NCI-H82 treated with DMSO at 0.1 percent for 48 hours (cell line): ENCODE measurements around the gene CSRP1.

Experiments used
- DNase-seq: peaks from one replicate; lab custom pipeline; 2025; ENCODE audit not compliant: unreplicated experiment; lab: John Stamatoyannopoulos, UW

The CSRP1 gene

DNA sequence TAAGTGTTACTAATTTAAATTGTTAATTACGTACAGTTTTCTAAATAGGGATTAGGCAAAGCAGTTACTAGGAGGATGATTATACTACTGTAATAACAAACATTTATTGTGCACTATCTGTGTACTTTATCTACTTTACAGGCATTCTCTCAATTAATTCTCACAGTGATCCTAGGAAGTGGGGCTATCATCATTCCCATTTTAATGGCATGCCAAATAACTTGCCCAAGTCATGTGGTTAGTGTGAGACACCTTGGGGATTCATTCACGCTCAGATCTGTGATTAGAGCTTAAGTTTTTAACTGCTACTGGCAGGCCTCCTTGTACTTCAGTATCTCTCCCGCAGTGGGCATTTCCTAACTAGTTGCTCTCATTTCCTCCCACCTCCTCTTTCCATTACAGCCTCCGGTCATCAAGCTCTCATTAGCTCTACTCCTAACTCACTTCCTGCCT, 49.4 kb downstream of the CSRP1 start:
- no peak for DNase-seq

DNA sequence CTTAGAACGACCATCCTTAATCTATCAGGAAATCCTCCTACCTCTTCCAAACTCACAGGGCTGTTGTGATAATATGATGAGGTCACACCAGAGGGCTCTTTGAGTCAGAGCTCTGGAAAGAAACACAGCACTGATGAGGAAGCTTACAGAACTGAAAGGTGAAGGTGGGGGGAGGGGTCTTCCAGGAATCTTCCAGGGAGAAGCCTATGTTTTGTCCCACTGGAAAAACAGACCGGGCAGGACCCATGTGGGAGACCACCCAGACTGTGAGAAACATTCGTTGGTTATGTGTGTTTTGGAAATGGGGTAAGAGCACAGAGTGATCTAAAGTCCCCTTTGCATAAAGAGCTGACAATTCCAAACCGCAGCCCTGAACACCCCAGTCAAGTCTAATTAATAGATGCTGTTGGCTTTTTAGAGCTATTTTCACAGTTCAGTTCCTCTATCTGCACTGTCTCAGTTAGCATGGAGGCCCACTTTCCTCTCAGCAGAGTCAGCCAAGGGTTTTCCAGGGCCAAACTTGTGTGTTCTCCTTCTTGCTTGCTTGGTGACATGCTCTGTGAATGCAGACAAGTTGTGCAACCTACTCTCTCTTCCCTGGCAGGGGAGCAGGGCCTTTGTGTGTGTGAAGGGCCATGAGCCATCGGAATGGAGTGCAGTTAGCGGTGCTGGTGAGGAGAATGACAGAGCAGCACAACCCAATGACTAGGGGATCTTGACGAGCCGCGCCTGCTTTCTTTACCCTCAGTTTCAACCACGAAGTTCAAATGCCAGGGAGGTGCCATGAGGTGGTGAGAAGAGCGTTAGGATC, 50.2 kb downstream of the CSRP1 start:
- DNase-seq: no peak

- DNase-seq: no peak
Measured at GRCh38 chr1:201455098-201455497, 51.8 kb downstream of the CSRP1 start.

DNA sequence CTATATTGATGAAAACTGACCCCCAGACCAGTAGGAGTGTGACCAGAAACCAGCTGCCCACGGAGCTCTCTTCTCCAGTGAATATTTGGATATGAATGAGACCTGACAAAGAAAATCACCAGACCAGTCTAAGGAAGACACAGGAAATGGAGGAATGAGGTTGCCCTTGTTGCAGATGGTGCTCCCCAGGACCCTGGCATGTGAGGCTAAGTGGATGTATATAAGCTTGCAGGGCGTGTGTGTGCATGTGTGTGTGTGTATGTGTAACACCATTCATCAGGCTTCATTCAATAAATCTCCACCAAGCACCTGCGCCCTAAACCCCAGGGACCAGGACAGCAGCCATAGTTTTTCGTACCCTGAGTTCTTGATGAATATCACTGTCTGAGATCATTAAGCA, 52.3 kb downstream of the CSRP1 start:
- DNase-seq: no peak

- no peak for DNase-seq
Measured at GRCh38 chr1:201452866-201453265, 54.1 kb downstream of the CSRP1 start.

DNA sequence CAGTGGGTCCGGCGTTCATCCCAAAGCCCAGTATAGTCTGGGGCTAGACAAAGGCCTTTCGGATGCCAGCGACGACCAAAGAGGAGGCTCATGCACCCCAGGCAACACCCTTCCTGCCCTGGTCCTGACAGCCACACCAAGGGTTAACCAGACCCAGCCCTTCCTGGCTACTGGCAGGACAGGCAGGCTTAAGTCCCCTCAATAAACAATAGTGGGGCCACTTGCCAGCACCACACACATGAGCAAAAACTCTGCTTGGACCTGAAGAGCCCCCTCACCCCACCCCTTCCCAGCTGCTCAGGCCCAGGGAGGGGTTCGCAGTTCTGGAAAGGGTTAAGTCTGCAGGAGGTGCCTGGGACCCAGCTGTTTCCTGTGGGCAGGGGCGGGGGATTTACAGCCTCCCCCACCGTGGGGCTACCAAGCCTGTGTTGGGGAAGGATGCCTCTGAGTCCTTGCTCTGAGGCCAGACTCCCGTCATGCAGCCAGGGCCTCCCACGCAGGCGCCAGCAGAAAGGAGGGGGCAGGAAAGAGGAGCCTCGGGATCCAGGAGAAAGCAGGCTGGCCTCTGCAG, 56.1 kb downstream of the CSRP1 start:
- peak; percentile 15 for DNase-seq

- DNase-seq: no peak
Measured at GRCh38 chr1:201448990-201449389, 57.9 kb downstream of the CSRP1 start.

DNA sequence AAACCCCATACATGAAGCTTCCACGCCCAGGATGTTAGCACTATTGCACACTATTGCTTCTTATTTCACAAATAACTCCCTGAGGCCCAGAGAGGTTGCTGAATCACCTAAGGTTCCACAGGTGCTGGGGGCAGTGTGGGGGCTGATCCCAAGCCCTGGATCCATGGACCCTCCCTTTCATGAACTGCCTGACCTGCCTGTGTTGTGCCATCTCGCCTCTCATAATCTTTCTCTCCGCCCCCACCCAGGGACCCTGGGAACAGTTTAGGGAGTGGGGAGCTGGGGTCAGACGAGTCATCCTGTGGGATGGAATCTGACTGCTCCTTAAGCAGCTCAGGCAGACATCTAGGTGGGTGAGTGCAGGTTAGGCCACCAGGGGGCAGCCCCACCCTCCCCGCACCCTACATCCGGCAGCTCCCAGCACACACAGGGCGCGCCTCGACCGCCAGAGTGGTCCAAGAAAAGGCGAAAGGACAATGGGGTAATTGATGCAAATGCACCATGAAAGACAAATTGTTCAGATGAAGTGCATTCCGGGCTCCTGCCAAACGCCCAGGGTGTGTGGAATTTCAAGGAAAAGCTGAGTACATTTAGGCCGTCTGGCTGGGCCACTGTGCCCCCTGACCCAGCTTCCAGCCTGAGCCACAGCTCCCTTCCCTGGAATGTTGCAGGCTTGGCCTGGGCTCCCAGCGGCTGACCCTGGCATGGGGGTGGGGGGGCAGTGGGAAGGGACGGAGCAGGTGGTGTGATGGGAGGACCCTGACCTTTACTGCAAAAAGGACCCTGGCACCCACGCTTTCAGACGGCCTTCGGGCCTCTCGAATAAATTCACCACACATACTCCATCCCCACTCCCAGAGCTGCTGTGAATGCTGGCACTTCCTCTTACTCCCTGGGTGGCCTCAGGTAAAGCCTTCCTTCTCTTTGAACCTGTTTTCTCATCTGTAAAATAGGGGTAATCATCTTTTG, 58.7 kb downstream of the CSRP1 start:
- DNase-seq: peak; percentile 56

- DNase-seq: no peak
Measured at GRCh38 chr1:201445310-201445709, 61.6 kb downstream of the CSRP1 start.

DNA sequence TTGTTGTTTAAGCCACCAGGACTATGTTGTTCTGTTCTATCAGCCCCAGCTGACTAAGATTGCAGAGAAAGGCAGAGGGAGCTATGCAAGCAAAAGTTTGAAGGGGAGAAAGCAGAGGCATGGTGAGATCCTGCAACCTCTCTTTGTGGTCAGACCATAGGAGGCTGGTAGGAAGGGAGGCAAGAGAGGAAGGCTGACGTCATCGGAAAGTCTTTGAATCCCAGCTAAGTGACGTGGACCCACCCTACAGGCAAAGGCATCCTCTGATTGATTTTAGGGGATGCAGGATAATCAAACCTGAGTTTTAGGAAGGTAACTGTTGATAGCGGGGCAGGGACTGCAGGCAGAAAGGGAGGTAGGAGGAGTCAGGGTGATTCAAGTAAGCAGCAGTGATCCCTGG, 62.1 kb downstream of the CSRP1 start:
- DNase-seq: no peak

DNA sequence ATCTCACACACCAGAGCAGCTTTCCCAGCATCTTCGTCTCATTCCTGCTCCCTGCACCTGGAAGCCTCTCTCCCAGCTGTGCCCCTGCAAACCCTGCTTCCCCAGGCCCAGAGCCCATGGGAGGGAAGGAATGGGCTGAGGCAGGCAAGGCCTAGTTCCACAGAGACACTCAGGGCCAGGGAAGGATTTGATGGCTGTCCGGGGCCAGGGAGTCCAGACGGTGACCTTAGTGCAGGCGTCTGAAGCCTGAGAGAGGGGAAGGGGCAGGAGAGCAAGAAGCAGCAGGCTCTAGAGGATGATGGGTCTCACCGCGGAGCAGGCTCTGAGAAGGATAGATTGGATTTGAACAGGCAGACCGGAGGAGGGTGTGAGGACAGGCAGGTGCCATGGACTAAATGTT, 63.2 kb downstream of the CSRP1 start:
- no peak for DNase-seq

GRCh38 chr1:201436969-201437368, 70.0 kb downstream of the CSRP1 start:
- no peak for DNase-seq

DNA sequence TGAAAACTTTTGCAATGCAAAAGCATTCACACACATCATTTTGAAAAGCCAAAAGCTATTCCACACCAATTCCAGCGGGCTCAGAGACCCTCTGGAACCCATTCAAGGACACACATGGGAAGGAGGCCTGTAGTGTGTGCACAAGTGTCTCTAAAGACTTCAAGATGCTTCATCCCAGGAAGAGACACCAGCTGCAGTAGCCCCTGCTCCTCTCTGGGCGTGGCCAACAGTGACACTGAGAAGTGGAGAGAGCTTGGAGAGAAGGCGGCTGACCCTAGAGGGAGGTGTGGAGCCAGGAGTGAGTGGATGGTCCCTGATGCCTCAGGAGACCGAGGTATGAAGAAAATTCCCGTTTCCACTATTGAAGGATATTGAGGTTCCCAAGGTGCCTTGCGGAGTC, 70.5 kb downstream of the CSRP1 start:
- DNase-seq: peak; percentile 61

DNA sequence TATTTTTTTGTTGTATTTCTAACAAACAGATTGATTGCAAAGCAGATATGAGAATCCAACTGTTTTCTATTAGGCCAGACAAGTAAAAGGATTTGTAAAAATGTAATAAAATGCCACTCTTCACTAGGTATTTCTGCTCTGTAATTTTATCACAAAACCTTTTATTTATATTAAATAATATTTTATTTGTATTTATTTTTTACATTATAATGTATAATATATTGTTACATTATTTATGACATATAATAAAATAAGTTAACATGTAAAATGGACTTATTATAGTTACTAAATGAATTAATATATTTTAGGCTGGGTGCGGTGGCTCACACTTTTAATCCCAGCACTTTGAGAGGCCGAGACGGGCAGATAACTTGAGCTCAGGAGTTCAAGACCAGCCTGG, 72.7 kb downstream of the CSRP1 start:
- DNase-seq: no peak

GRCh38 chr1:201433609-201434008, 73.3 kb downstream of the CSRP1 start:
- no peak for DNase-seq
